ENCODE data around the gene TDRD12.

DNA sequence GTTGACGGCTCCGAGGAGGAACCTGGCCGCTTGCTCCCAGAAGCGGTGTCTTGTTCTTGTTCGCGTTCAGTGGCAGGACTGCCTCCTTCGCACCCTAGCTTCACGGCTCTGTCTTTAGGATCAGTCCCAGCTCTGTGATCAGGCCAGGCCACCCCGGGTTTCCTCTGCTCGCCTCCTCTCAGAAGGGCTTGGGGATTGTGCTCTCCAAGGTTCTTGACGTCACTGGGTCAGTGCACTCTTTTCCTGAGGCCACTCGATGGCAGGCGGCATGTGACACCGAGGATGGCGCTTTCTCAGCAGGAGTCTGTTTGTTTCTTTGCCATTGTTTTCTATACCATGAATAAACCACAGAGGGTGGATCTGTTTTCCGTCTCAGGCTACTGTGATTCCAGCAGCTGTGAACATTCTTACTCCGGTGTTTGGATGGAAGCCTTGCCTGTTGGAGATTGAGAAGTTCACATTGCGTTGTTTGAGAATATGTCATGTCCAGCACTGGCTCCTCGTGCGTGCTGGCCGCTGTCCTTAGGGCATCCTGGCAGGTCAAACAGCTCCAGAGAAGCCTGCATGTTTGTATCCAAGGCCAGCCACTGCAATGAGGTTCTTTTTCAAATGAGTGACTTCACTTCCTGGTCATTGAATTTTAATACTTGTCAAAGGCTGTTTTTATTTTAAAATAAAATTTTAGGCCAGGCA lies 105.5 kb downstream of the TDRD12 start:
- TF ChIP-seq CTCF (IDR thresholded peaks at IDR 0.05), result no peak
- TF ChIP-seq POLR2AphosphoS5 (IDR thresholded peaks at IDR 0.05; ENCODE audit: low read depth, low read length), result no peak
- TF ChIP-seq, protein P1, sequence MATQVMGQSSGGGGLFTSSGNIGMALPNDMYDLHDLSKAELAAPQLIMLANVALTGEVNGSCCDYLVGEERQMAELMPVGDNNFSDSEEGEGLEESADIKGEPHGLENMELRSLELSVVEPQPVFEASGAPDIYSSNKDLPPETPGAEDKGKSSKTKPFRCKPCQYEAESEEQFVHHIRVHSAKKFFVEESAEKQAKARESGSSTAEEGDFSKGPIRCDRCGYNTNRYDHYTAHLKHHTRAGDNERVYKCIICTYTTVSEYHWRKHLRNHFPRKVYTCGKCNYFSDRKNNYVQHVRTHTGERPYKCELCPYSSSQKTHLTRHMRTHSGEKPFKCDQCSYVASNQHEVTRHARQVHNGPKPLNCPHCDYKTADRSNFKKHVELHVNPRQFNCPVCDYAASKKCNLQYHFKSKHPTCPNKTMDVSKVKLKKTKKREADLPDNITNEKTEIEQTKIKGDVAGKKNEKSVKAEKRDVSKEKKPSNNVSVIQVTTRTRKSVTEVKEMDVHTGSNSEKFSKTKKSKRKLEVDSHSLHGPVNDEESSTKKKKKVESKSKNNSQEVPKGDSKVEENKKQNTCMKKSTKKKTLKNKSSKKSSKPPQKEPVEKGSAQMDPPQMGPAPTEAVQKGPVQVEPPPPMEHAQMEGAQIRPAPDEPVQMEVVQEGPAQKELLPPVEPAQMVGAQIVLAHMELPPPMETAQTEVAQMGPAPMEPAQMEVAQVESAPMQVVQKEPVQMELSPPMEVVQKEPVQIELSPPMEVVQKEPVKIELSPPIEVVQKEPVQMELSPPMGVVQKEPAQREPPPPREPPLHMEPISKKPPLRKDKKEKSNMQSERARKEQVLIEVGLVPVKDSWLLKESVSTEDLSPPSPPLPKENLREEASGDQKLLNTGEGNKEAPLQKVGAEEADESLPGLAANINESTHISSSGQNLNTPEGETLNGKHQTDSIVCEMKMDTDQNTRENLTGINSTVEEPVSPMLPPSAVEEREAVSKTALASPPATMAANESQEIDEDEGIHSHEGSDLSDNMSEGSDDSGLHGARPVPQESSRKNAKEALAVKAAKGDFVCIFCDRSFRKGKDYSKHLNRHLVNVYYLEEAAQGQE (IDR thresholded peaks at IDR 0.05; ENCODE audit: insufficient read depth in 1 of 2, low read depth in 2 of 2, low read length in 1 of 2), result no peak
- no peak for TF ChIP-seq SIN3A (IDR thresholded peaks at IDR 0.05; ENCODE audit: borderline replicate concordance, insufficient read depth, low read depth, low read length)

Measured in Panc1 (cell line).